GM12892 (cell line): Measurements from ENCODE around the gene FN3K.

ENCODE experiments used
- POLR2A ChIP-seq: IDR thresholded peaks from 2 replicates; pipeline ENCODE4 v1.6.1; 2011; ENCODE audit warnings: low read depth, low read length, control low read depth
- POLR2AphosphoS5 ChIP-seq: IDR thresholded peaks from 2 replicates; pipeline ENCODE4 v1.6.1; 2011; ENCODE audit warnings: low read depth, low read length, control low read depth
- TAF1 ChIP-seq: IDR thresholded peaks from 2 replicates; pipeline ENCODE4 v1.6.1; 2011; ENCODE audit warnings: low read depth, mild to moderate bottlenecking, control low read depth, low read length, borderline replicate concordance

- no peak for TF ChIP-seq POLR2AphosphoS5
- TF ChIP-seq POLR2A = no peak
- no peak for TF ChIP-seq TAF1
Measured at GRCh38 chr17:82705756-82706155, 29.7 kb upstream of the FN3K start.
